IMR-90 (cell line): ENCODE measurements around the gene HIPK3. TPM values are rescaled to one million over a fixed set of nuclear protein-coding genes. Genes with fewer than 3 reads are reported as not detected.

Experiments
- ATAC-seq: fragments of 200-7000 bp; cut with Tn5 transposase; 2 replicates; pipeline ENCODE4 v1.9.1; 2020; ENCODE audit warnings: low read depth, mild to moderate bottlenecking, moderate library complexity
- BruUV-seq: library from RNA; stranded (reverse); fragments of 400-500 nt; replicated peaks from 2 replicates; lab custom pipeline; 2021; lab: Mats Ljungman, UMichigan
- CTCF ChIA-PET: fragments of 300-600 bp; formaldehyde crosslinking; extraction: SDS; loops from one replicate; lab custom pipeline; 2021; ENCODE audit warnings: antibody characterized with exemption; lab: Yijun Ruan, JAX
- POLR2A ChIA-PET: fragments of 300-600 bp; sonication (Branson Sonifier 250); formaldehyde crosslinking; loops from one replicate; lab custom pipeline; 2022; ENCODE audit warnings: antibody characterized with exemption; ENCODE audit not compliant: unreplicated experiment; lab: Charles Lee
- DNase-seq: peaks from one replicate; pipeline ENCODE4 v3.0.0; 2013
- H2AFZ ChIP-seq: replicated peaks from 2 replicates; pipeline ENCODE3; 2013; ENCODE audit warnings: low read length, mild to moderate bottlenecking; ENCODE audit not compliant: poor library complexity
- H2AK5ac ChIP-seq: 2 replicates; pipeline ENCODE4 v1.6.1; 2013; ENCODE audit warnings: low read depth, low read length, inconsistent platforms
- H2AK9ac ChIP-seq: replicated peaks from 2 replicates; pipeline ENCODE3; 2013; ENCODE audit warnings: mild to moderate bottlenecking, low read depth, low read length, moderate library complexity; ENCODE audit not compliant: poor library complexity
- H2BK120ac ChIP-seq: 2 replicates; pipeline ENCODE4 v1.6.1; 2013; ENCODE audit warnings: low read depth, low read length, inconsistent platforms
- H2BK15ac ChIP-seq: 3 replicates; pipeline ENCODE4 v1.6.1; 2013; ENCODE audit warnings: low read depth, low read length, inconsistent platforms
- H2BK20ac ChIP-seq: 2 replicates; pipeline ENCODE4 v1.6.1; 2013; ENCODE audit warnings: low read depth, mild to moderate bottlenecking, inconsistent platforms, low read length, moderate library complexity
- H2BK5ac ChIP-seq: 2 replicates; pipeline ENCODE4 v1.6.1; 2013; ENCODE audit warnings: mild to moderate bottlenecking, low read depth, low read length, inconsistent platforms; ENCODE audit not compliant: poor library complexity, severe bottlenecking
- H3K14ac ChIP-seq: replicated peaks from 2 replicates; pipeline ENCODE4 v1.6.1; 2013; ENCODE audit warnings: low read depth, low read length, inconsistent platforms
- H3K18ac ChIP-seq: 2 replicates; pipeline ENCODE4 v1.6.1; 2013; ENCODE audit warnings: low read depth, low read length, control low read depth
- H3K23ac ChIP-seq: 2 replicates; pipeline ENCODE4 v1.6.1; 2013; ENCODE audit warnings: low read depth, low read length, inconsistent platforms
- H3K27ac ChIP-seq: 2 replicates; pipeline ENCODE4 v1.5.1; 2013; ENCODE audit warnings: mild to moderate bottlenecking, control low read depth, low read length; ENCODE audit not compliant: insufficient read depth
- H3K27me3 ChIP-seq: 2 replicates; pipeline ENCODE4 v1.6.1; 2013; ENCODE audit warnings: low read length; ENCODE audit not compliant: control insufficient read depth, insufficient read depth
- H3K36me3 ChIP-seq: 2 replicates; pipeline ENCODE4 v1.6.1; 2013; ENCODE audit warnings: low read length, mixed read lengths; ENCODE audit not compliant: control insufficient read depth, insufficient read depth
- H3K4ac ChIP-seq: 2 replicates; pipeline ENCODE4 v1.6.1; 2013; ENCODE audit warnings: low read depth, low read length, inconsistent platforms
- H3K4me1 ChIP-seq: 2 replicates; pipeline ENCODE4 v1.6.1; 2013; ENCODE audit warnings: low read length, mixed read lengths; ENCODE audit not compliant: control insufficient read depth, insufficient read depth
- H3K4me2 ChIP-seq: 2 replicates; pipeline ENCODE4 v1.6.1; 2013; ENCODE audit warnings: low read depth, mild to moderate bottlenecking, control low read depth, low read length, moderate library complexity
- H3K4me3 ChIP-seq: 2 replicates; pipeline ENCODE4 v1.5.1; 2013; ENCODE audit warnings: low read depth, mild to moderate bottlenecking, control low read depth, low read length, moderate library complexity; ENCODE audit not compliant: insufficient read depth
- H3K56ac ChIP-seq: 2 replicates; pipeline ENCODE4 v1.6.1; 2013; ENCODE audit warnings: low read length, inconsistent platforms; ENCODE audit not compliant: insufficient read depth; ENCODE audit errors: extremely low read depth
- H3K79me1 ChIP-seq, 2 experiments: 2 replicates each; pipeline ENCODE4 v1.6.1; 2013; ENCODE audit warnings: low read length in 2 of 2, inconsistent platforms in 1 of 2, low read depth in 1 of 2
- H3K9ac ChIP-seq: 2 replicates; pipeline ENCODE4 v1.6.1; 2013; ENCODE audit warnings: low read depth, low read length, control low read depth
- H3K9me1 ChIP-seq: 2 replicates; pipeline ENCODE4 v1.6.1; 2013; ENCODE audit warnings: low read length, inconsistent platforms; ENCODE audit not compliant: insufficient read depth
- H3K9me3 ChIP-seq: 2 replicates; pipeline ENCODE4 v1.6.1; 2013; ENCODE audit warnings: low read length; ENCODE audit not compliant: control insufficient read depth, insufficient read depth
- H4K20me1 ChIP-seq: 2 replicates; pipeline ENCODE4 v1.6.1; 2013; ENCODE audit warnings: low read length, inconsistent platforms; ENCODE audit not compliant: insufficient read depth
- H4K5ac ChIP-seq: 2 replicates; pipeline ENCODE4 v1.6.1; 2013; ENCODE audit warnings: mild to moderate bottlenecking, low read depth, low read length, control low read depth
- H4K8ac ChIP-seq, 2 experiments: 2 replicates each; pipeline ENCODE4 v1.6.1; 2013; ENCODE audit warnings: low read depth in 2 of 2, low read length in 2 of 2, control low read depth in 1 of 2, inconsistent platforms in 1 of 2
- H4K91ac ChIP-seq: 2 replicates; pipeline ENCODE4 v1.6.1; 2013; ENCODE audit warnings: low read depth, low read length, inconsistent platforms; ENCODE audit not compliant: insufficient read depth
- BHLHE40 ChIP-seq: fragments of 150-350 bp; IDR thresholded peaks from 2 replicates; pipeline ENCODE4 v1.6.1; 2016; ENCODE audit warnings: mild to moderate bottlenecking, low read depth, low read length
- CEBPB ChIP-seq: IDR thresholded peaks from 2 replicates; pipeline ENCODE4 v1.6.1; 2012; ENCODE audit warnings: low read depth, low read length, improper control_type of control experiment
- ELK1 ChIP-seq: fragments of 150-350 bp; IDR thresholded peaks from 2 replicates; pipeline ENCODE4 v1.6.1; 2016; ENCODE audit warnings: low read depth, mild to moderate bottlenecking, low read length, moderate library complexity, borderline replicate concordance
- FOS ChIP-seq: fragments of 150-350 bp; IDR thresholded peaks from 2 replicates; pipeline ENCODE4 v1.6.1; 2016; ENCODE audit warnings: low read depth, low read length
- MAZ ChIP-seq: IDR thresholded peaks from 2 replicates; pipeline ENCODE4 v1.6.1; 2012; ENCODE audit warnings: low read depth, mild to moderate bottlenecking, low read length, improper control_type of control experiment, moderate library complexity, borderline replicate concordance
- MXI1 ChIP-seq: IDR thresholded peaks from 2 replicates; pipeline ENCODE4 v1.6.1; 2012; ENCODE audit warnings: low read depth, mild to moderate bottlenecking, low read length, moderate library complexity, borderline replicate concordance
- NFE2L2 ChIP-seq: fragments of 150-350 bp; IDR thresholded peaks from 2 replicates; pipeline ENCODE4 v1.6.1; 2016; ENCODE audit warnings: low read depth, mild to moderate bottlenecking, low read length
- RAD21 ChIP-seq: IDR thresholded peaks from 2 replicates; pipeline ENCODE4 v1.6.1; 2012; ENCODE audit warnings: low read length, improper control_type of control experiment
- RFX5 ChIP-seq: IDR thresholded peaks from 2 replicates; pipeline ENCODE4 v1.8.0; 2012; ENCODE audit warnings: low read depth, mild to moderate bottlenecking, low read length, moderate library complexity
- USF2 ChIP-seq: fragments of 150-350 bp; IDR thresholded peaks from 2 replicates; pipeline ENCODE4 v1.6.1; 2017; ENCODE audit warnings: mild to moderate bottlenecking, antibody characterized with exemption, low read length, low read depth
- WGBS, 2 experiments: methylation state at CpG; one replicate each; pipeline versions ENCODE4 v1.1.5 to v1.1.7; 2013; ENCODE audit warnings: missing lambda C conversion rate in 2 of 2; ENCODE audit not compliant: insufficient read length in 1 of 2; ENCODE audit errors: extremely low coverage in 2 of 2; 5-methylcytosine and 5-hydroxymethylcytosine counted together
- dilution Hi-C: fragments of 300-500 bp; cut with HindIII; formaldehyde crosslinking; loops from one replicate; pipeline ENCODE4 v1.14.3; 2018; ENCODE audit warnings: low sequenced_read_pairs; ENCODE audit not compliant: unreplicated experiment
- in situ Hi-C: fragments of 300-500 bp; cut with MboI; formaldehyde crosslinking; loops from 3 replicates; pipeline ENCODE4 v1.14.3; 2019; ENCODE audit warnings: low sequenced_read_pairs, inconsistent platforms, mixed read lengths
- intact Hi-C: fragments of 100-400 bp; cut with micrococcal nuclease; formaldehyde crosslinking; loops from 2 replicates; pipeline ENCODE4 v1.10.0; 2022
- polyA plus RNA-seq, 3 experiments: library from polyadenylated mRNA; depleted of rRNA; stranded (reverse); fragments of >200 nt; gene quantifications; 2 replicates each; pipeline ENCODE4 v1.2.3, GENCODE V29; 2012; ENCODE audit warnings: low replicate concordance in 1 of 3
- total RNA-seq: library from RNA; depleted of rRNA; stranded (reverse); fragments of >200 nt; gene quantifications from 2 replicates; pipeline ENCODE4 v1.2.3, GENCODE V29; 2012

HIPK3 gene
- total and polyA plus RNA-seq, 2 of the 4 experiments (the other 2 are of a cell fraction) = 8.3 to 103 TPM

GRCh38 chr11:33394431-33395109 is 137.4 kb downstream of the HIPK3 start:
- Histone ChIP-seq H2BK120ac (no peak overlapping the region), H3K9me3 (no peaks in the 10 kb centered on the region), H3K9me1 (no peaks in the 10 kb centered on the region), H4K8ac (no peak overlapping the region), H3K27ac (no peak overlapping the region), H2BK15ac (no peak overlapping the region), H3K27me3 (no peaks in the 10 kb centered on the region), H3K23ac (no peak overlapping the region), H3K56ac (no peak overlapping the region), H4K91ac (no peak overlapping the region), H3K9ac (no peak overlapping the region), H3K18ac (no peak overlapping the region), H3K79me1 (peaks cover 9 to 23% of the 10 kb centered on the region in 2 experiments; a peak in 3 of 4 replicates), H3K4ac (no peak overlapping the region), H3K4me3 (no peak overlapping the region), H2AFZ (no peak overlapping the region), H3K14ac (no peak overlapping the region), H3K36me3 (no peaks in the 10 kb centered on the region), H2AK9ac (no peak overlapping the region), H3K4me1 (no peaks in the 10 kb centered on the region), H4K5ac (no peak overlapping the region), H2BK20ac (no peak overlapping the region), H4K20me1 (no peaks in the 10 kb centered on the region), H2BK5ac (no peak overlapping the region), H2AK5ac (no peak overlapping the region), H3K4me2 (no peak overlapping the region)
- no peak for DNase-seq
- dilution Hi-C loops (no loop called here), in situ Hi-C loops (no loop called here), intact Hi-C loops (no loop called here)
- ATAC-seq = no peak
- BruUV-seq = no TSS peak
- no CpG with 5 or more reads among the region's 6 CpGs for WGBS, 2 experiments
- ChIA-PET POLR2A (no interaction called here), CTCF (no interaction called here)
- TF ChIP-seq RFX5 = no peak
- no peak for TF ChIP-seq ELK1
- TF ChIP-seq CEBPB = no peak
- TF ChIP-seq RAD21 = no peak
- no peak for TF ChIP-seq NFE2L2
- no peak for TF ChIP-seq MAZ
- no peak for TF ChIP-seq FOS
- no peak for TF ChIP-seq MXI1
- no peak for TF ChIP-seq BHLHE40
- TF ChIP-seq USF2 = no peak
